ENCODE data around the gene PLXNA3.

DNA sequence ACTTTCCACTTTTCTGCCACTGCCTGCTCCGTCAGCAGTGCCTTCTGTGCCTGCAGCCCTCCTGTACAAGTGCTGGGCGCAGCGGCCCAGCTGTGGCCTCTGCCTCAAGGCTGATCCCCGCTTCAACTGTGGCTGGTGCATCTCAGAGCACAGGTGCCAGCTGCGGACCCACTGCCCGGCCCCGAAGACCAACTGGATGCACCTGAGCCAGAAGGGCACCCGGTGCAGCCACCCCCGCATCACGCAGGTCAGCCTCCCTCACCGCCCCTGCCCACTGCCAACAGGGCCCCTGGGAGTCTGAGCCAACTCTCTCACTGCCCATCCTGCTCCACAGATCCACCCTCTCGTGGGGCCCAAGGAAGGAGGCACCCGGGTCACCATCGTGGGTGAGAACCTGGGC is 7.5 kb downstream of the PLXNA3 start:
- TF ChIP-seq CTCF (IDR thresholded peaks at IDR 0.05) (no peak), ZFX (IDR thresholded peaks at IDR 0.05; ENCODE audit: borderline replicate concordance) (no peak)

Data from 22Rv1 (cell line).